Activated naive CD8-positive, alpha-beta T cell treated with anti-CD3 and anti-CD28 coated beads, Interleukin-2, amount 50 U/mL, for 16 hours (primary cell): ENCODE data around the gene CUEDC2.
"Not testable (repeated sequence)": the region's sequence is repeated elsewhere in the genome, so short reads cannot be mapped to it uniquely, and the experiment has no call there.

Experiments used
- DNase-seq: peaks from one replicate; pipeline ENCODE4 v3.0.0-alpha.2; 2020; ENCODE audit warnings: low read depth, low spot score

Gene CUEDC2

DNA sequence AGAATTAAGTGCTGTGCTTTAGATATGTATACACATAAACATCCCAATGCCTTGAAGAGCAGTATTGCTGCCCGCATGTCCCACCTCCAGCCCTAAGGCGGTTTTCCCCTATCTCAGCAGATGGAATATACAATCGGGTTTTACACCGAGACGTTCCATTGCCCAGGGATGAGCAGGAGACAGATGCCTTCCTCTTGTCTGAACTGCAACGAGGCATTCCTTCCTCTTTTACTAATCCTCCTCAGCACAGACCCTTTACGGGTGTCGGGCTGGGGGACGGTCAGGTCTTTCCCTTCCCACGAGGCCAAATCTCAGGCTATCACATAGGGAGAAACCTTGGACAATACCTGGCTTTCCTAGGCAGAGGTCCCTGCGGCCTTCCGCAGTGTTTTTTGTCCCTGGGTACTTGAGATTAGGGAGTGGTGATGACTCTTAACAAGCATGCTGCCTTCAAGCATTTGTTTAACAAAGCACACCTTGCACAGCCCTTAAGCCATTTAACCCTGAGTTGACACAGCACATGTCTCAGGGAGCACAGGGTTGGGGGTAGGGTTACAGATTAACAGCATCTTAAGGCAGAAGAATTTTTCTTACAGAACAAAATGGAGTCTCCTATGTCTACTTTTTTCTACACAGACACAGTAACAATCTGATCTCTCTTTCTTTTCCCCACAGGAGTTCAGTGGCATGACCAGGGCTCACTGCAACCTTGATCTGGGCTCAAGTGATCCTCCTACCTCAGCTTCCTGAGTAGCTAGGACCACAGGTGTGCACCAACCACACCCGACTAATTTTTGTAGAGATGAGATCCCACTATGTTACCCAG is 22.5 kb upstream of the CUEDC2 start:
- not testable (repeated sequence) for DNase-seq

GRCh38 chr10:102453502-102453901 is 21.1 kb upstream of the CUEDC2 start:
- DNase-seq: no peak

- no peak for DNase-seq
Measured at GRCh38 chr10:102452672-102453340, 20.4 kb upstream of the CUEDC2 start.

DNA sequence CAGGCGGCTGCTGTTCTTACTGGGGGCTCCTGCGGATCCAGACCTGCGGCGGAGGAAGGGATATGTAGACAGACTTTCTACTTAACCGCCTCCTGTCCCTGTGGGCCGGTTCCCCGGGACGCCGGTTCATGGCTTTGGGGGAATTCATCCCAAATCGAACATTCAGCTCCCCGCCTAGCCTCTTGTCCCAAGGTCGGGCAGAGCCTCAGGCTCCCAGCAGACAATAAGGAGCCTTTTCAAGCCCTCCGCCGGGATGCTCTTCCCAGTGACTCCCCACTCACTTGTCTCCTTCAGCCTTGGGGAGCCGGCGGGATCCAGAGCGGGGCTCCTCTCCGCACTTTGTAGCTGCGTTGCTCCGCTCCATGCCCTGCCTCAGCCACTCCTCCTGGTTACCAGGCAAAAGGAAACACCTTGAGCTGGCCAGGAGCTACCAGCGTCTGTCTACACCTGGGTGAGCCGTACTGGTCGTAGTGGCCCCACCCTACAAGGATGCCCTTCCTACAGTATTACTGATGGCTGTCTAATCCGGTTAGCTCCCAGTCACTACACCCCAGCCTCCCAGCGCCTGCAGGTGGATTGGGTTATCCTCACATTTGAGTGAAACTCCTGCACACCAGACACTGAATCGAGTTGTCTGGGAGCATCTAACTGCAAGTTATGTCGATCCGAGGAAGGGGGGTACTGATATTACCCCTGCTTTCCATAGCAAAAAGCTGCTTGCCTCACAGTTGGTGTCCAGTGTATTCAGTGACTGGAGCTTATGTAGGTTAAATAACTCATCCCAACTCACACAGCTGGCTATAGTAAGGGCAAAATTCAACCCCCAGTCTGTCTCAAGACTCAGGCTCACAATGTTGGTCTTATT is 19.0 kb upstream of the CUEDC2 start, which contains the start of gene C10orf95:
TSS of gene C10orf95 (minus strand) at position 439 of the 865 bp plus-strand sequence. CDS start 450 bp downstream, outside the sequence.
- no peak for DNase-seq

- DNase-seq: peak; percentile 60
Measured at GRCh38 chr10:102450374-102451104, 18.2 kb upstream of the CUEDC2 start.

- no peak for DNase-seq
Measured at GRCh38 chr10:102450124-102450373, 17.7 kb upstream of the CUEDC2 start.

DNA sequence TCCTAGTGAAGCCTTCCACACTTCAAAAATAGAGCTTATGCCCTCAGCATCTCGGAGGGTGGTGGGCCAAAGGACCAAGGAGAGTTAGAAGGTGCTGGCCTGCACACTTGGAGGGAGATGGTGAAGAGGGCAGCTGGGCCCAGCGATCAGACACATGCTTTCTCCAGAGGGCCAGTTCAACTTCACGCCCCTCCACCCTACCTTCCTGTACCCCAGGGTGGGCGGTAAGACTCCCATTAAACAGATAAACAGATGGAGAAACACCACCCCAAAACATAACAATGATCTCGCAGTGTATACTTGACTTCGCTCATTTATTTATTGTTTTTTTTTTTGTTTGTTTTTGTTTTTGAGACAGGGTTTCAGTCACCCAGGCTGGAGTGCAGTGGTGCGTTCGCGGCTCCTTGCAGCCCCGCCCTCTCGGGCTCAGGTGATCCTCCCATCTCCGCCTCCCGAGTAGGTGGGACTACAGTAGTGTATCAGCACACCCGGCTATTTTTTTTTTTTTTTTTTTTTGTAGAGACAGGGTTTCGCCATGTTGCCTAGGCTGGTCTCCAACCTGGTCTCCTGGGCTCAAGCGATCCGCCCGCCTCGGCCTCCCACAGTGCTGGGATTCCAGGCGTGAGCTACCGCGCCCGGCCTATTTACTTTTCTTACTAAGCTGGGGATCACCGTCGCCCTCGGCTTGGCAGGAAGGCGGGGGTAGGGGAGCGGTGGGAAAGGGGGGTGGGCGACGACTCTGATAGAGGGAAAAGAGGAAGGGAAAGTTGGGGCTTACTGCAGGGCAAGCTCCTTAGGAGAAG is 17.1 kb upstream of the CUEDC2 start:
- DNase-seq: peak; percentile 72

DNA sequence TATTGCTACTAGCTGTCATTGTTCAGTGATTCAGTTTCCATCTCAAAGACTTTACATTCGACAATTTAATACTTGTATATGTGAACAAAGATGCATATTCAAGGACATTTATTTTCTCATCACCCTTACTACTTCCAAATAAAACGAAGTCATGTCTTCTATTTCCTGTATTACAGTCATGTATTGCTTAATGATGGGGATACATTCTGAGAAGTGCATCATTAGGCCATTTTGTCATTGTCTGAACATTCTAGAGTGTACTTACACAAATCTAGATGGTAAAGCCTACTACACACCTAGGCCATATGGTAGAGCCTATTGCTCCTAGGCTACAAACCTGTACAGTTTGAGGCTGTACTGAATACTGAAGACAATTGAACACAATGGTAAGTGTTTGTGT is 12.5 kb upstream of the CUEDC2 start:
- DNase-seq: no peak

GRCh38 chr10:102438374-102438773 is 6.0 kb upstream of the CUEDC2 start:
- DNase-seq: no peak

GRCh38 chr10:102437515-102437914 is 5.1 kb upstream of the CUEDC2 start:
- no peak for DNase-seq

GRCh38 chr10:102436312-102436711 is 3.9 kb upstream of the CUEDC2 start:
- no peak for DNase-seq

DNA sequence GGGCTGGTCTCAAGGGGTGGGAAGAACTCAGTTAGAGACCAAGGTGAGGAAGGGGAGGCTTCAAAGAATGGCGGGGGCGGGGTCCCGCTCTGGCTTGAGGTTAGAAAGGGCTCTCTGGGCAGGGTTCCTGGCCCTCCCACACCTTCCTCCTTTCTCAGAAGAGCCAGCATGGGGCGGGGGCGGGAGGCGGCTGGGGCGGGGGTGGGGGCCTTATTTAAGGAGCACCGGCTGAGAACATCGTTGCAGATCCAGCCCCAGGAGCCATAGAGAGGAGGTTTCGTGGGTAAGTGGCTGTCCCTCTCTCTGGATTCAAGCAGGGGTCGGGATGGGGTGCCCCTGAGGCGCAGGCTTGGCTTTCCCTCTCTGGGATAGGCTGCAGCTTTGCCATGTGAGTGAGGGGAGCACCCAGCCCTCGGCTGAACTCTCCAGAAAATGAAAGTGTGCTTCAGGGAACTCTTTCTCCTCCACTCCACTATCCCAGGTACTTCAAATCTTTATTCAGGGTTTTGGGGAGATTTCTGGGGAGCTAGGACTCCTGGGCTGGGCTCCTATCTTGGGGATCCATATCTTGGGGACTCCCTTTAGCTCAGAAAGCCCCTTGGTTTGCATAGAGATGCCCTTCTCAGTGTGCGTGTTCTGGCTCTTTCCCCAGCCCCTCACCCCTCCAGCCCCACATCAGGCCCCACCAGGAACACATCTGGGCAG is 3.3 kb upstream of the CUEDC2 start:
- DNase-seq: no peak

DNA sequence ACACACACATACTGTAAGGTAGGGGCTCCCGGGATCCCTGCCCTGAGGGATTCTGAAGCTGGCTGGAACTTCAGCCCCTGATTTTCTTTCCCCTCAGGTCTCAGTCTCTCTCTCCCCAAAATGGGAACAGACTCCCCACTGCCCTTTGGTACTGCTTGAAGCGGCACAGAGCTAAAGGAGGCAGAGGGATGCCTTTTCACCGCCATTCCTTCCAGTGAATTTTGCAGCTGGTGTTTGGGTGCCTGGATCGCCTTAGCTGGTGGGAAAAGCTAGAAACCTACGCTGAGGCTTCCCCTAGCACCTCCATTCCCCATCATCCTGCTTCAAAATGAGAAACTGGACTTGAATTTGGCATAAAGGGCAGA is 2.7 kb upstream of the CUEDC2 start:
- no peak for DNase-seq

DNA sequence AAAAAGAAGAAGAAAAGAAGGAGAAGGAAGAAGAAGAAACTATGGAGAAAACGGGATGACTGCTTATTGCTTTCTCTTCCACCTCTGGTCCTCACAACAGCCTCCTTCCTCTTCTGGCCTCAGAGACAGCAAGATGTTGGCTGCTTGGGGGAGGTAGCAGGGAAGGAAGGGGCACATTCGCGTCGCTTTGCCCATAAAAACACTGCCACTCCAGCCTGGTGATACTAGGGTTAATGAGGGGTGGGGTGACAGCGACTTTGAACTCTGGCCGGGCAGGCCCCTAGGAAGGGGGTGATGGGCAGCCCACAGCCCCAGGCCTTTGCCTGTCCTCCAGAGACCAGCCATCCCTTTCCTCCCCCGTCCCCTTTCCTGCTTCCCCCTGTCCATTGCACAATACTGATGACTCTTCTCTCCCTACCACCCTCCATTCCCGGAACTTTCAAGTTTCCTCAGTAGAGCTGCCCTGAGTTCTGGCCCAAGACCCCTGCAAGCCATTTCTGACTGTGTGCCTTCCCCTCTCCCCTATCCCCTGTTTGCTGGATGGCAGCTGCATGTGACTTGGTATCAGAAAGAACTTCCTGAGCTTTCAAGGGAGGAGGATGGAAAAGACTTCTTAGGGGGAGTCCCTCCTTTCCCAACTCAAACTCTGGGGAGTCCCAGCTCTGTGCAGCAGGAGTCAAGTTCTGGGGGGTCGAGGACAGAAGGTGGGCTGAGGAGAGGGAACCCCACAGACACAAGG is 2.2 kb upstream of the CUEDC2 start:
- no peak for DNase-seq

DNA sequence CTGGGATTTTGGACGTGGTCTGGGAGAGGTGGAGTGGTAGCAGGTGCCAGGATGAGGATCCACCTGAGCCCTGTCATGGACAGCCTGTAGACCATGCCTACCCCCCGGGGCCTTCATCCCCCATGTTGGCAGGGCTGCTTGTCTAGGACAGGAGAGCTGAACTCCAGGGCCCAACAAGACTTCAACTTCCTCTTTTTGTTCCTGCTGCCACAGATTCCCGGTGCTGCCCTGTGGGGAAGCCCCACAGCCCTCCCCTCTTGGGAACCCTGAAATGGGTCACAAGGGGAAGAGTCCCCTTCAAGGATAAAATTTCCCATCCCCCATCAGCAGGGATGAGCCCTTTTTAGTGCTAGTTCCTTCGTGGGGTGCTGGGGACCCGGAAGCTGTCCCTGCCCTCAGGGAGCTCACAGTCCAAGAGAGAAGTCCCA is 1.3 kb upstream of the CUEDC2 start:
- DNase-seq: no peak

DNA sequence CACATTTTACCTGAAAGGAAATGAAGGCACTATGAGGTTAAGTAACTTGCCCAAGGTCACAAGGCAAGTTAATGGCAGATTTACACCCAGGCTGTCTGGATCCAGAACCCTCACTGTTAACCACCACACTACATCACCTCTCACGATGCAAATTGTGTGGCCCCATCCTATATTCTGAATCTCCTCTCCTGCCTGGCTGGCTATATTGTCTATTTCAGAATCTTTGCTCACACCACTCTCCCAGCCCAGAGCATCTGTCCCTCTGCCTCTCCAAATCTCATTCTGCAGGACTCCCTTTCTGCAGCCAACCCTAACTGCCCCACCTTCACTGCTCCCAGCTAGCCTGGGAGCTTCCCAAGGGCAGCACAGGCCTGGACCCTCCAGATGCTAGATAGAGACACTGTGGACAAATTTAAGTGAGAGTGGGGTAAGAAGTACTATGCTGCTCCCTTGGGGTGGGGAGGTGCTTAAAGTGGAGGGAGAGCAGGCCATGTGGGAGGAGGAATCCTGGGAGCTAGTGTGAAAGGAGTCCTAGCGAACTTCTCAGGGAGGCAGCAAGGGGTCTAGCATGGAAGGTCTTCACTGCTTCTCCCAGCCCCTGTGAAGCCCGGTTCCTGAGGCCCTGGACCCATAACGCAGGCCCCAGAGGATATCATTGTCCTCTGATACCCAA is 786 bp downstream of the CUEDC2 start:
- DNase-seq: no peak

GRCh38 chr10:102429468-102429867 is 2.9 kb downstream of the CUEDC2 start:
- no peak for DNase-seq

DNA sequence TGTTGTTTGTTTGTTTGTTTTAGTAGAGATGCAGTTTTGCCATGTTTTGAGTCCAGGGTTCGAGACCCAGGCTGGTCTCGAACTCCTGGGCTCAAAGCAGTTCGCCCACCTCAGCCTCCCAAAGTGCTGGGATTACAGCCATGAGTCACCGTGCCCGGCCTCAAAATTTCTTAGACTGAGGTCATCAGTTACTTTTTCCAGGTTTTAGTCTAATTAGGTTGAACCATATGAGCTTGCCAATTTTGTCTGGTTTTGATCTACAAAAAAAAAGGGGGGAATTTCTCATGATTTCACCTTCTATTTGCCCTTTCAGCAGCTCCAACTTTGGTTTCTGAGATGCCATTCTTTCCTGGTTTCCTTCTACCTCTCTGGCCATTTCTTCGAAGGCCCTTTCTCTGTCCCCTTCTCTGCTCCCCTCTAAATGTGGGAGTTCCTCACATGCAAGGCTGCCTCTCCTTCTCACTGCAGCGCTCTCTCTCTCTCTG is 5.5 kb downstream of the CUEDC2 start:
- DNase-seq: no peak

GRCh38 chr10:102425444-102425843 is 6.9 kb downstream of the CUEDC2 start:
- DNase-seq: no peak
